NCI-H2227 (cell line): ENCODE data around the gene SMARCA2.

ENCODE experiments used
- DNase-seq: peaks from one replicate; lab custom pipeline; 2025; ENCODE audit not compliant: unreplicated experiment; lab: John Stamatoyannopoulos, UW

The SMARCA2 gene

GRCh38 chr9:2164268-2164667 is 149.1 kb downstream of the SMARCA2 start:
- no peak for DNase-seq

DNA sequence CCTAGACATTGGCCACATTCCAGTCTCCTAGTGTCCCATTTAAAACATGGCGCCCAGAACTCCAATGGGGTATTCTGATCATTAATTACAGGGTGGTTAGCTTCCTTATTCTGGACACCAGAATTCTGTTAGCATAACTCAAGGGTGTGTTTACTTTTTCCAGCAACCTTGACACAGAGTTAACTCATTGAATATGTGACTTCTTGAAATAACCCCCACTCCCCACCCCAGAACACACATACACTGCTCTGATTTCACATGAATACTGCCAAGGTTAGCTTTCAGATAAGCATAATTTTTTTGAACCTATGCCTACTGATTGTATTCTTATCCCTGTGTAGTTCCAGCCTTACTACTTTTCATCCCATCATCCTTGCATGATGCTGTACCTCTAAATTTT is 151.1 kb downstream of the SMARCA2 start:
- DNase-seq = no peak

DNA sequence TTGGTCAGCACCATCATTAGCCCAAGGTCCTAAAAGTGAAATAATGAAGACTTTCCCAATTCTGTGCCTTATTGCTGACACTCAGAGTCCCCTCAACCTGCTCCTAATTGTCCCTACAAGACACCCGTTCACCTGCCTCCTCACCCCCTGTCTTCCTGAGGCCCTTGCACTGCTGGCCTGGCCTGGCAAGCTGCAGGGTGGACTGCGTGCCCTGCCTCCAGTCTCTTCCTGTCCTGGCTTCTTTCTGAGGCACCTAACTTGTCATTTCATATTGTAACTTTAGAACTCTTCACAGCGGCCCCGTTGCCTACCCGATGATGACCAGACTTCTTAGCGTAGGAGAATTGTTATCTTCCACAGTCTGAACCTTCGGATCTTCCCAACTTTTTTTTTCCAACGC is 153.9 kb downstream of the SMARCA2 start:
- no peak for DNase-seq

- DNase-seq = no peak
Observed at GRCh38 chr9:2170722-2171121, 155.6 kb downstream of the SMARCA2 start.

DNA sequence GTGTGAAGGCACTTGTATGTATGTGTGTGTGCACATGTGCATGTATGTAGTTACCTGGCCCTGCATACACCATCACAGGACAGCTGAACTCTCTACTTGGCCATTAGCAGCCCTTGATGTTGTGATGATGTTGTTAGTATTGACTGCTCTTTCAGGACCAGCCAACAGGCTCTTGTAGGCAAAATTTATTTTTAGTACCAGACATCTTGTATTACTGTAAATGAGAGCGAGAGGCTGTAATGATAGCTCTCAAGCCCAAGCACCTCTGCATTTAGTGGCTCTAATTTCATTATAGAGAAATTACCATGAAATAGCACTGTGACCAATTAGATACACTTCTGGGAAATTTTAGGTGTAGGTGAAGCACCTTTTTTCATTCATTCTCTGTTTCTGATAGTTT is 158.0 kb downstream of the SMARCA2 start:
- DNase-seq = no peak

GRCh38 chr9:2173861-2174260 is 158.7 kb downstream of the SMARCA2 start:
- DNase-seq = no peak

- DNase-seq = no peak
Observed at GRCh38 chr9:2174306-2174705, 159.2 kb downstream of the SMARCA2 start.

- DNase-seq = no peak
Observed at GRCh38 chr9:2174911-2175310, 159.8 kb downstream of the SMARCA2 start.

DNA sequence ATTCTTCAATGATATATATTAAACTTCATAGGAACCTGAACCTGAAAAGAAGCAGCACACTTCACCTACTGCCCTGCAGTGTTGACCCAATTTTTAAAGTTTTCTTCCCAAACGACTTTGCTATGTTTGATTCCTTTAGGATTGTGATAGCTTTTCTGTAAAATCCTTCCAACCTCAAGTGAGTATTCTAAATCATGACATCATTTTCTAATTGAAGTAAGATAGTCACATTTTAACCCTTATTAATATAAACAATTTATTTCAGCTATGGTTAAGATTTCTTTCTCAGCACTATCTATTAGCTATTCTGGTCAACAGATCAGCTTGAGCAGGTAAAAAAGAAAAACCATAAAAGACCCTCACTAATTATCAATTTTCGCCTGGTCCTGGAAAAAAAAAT is 162.0 kb downstream of the SMARCA2 start:
- DNase-seq = no peak

DNA sequence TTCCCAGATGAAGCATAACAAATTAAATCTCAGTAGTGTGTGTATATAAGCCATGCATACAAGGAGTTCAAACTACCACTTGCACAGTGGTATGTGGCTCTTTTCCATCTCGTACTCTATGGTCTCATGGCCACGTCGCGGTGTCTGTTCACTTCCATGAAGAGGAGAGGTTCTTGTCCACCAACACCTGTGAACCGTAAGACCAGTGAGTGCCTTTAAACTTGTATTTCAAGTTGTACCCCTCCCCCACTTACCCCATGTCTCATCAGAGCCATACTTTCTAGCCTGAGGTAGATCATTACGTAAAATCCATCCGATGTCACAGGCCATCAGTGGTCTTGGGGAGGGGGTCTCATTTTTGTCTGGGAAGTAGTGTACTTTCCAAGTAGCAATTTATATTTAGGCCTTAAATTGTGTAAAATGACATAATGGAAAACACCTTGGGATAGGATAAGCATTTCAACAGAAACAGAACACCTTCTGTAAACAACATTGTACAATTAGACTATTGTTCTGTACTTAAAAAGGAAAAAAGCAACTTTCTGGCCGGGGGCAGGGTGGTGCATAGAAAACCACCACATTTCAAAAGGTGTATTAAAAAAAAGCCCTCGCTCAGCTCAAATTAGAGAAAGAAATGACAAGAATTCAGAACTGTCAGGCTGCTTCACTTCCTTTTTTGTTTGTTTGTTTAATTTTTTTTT is 163.0 kb downstream of the SMARCA2 start:
- no peak for DNase-seq

DNA sequence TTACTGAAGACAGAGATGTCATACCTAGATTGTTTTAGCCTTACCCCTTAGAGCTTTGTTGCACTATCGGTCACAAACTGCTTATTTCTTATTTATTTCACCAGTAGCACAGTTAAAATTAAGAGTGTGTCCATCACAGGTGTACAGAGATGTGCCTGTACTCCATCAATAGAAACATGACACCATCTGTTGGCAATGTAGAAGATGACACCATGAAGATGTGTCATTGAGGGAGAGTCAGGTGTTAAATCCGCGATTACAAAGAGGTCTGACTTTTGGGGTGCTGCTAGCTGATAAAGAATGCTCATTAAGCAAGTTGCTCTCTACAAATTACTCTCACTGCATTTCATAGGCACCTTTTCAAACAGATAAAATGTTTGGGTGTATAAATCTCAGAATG is 164.4 kb downstream of the SMARCA2 start:
- DNase-seq = no peak

GRCh38 chr9:2180154-2180553 is 165.0 kb downstream of the SMARCA2 start:
- DNase-seq = no peak

DNA sequence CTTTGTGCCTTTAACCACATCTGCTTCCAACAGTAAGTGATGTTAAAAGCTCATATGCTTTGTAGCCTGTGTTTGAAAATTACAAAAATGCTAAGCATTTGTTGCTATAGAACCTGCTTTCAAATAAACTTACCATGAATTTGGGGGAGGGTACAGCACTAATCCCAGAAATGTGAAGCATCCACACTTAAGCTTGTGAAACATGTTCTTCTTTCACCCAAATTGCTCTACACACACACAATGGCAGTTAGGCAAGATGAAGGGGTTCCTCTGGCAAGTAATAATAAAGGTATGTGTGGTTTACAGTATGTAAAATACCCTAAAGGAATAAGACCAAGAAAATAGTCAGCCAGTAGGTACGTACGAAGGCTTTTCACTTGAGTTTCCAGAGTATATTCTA is 165.6 kb downstream of the SMARCA2 start:
- no peak for DNase-seq

GRCh38 chr9:2181792-2182191 is 166.6 kb downstream of the SMARCA2 start:
- DNase-seq = no peak

- no peak for DNase-seq
Observed at GRCh38 chr9:2190939-2191608, 175.9 kb downstream of the SMARCA2 start.

GRCh38 chr9:2191609-2191972 is 176.4 kb downstream of the SMARCA2 start:
- no peak for DNase-seq

DNA sequence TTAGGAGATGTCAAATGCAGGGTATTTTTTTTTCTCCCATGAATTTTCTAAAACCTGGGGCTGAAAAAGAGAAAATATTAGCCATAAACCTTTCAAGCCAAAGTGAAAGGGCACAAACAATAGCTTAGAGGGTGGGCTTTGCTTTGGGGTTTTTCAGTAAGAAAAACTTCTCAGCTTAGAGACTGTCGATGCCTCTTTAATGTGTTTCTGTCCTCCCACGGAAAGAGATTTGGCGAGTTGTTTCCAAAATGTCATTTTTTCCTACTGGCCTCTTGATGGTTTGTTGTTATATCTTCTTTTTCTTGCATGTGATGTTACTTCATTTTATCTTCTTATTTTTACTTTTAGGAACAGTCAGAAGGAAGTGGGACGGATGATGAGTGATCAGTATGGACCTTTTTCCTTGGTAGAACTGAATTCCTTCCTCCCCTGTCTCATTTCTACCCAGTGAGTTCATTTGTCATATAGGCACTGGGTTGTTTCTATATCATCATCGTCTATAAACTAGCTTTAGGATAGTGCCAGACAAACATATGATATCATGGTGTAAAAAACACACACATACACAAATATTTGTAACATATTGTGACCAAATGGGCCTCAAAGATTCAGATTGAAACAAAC is 177.3 kb downstream of the SMARCA2 start:
- no peak for DNase-seq

- no peak for DNase-seq
Observed at GRCh38 chr9:2193552-2193951, 178.4 kb downstream of the SMARCA2 start.

DNA sequence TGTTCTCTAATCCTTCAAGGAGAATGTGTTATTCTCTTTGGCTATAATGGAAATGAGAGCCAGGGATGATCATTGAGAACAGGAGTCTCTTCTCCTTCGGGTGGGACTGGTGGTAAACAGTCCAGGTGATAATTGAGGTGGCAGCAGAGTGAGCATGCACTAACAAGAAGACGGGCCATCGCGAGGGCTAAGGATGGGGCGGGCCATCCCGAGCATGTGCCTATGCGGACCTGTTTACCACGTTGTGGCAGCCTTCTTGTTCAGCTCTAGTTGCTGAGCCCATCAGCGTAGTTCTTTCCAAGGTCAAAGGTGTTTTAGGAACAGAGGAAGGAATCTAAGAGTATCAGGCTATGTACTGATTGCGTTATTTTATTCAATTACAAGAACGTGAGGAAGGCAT is 180.1 kb downstream of the SMARCA2 start:
- no peak for DNase-seq

DNA sequence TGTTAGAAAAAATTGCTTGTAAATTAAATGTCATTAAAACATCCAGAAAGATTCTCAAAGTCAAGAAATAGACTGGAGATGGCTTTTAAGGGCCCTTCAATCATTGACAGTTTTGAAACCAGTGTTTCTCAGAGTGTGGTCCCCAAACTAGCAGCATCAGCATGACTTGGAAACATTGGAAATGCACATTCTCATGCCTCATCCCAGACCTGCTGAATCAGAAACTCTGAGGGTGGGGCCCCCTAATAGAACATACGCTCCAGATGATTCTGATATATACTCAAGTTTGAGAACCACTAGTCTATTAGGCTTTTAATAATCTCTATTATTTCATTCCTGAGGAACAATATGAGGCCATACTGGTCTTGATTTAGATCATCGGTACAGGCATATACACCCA is 181.6 kb downstream of the SMARCA2 start:
- no peak for DNase-seq

GRCh38 chr9:2198956-2199635 is 183.9 kb downstream of the SMARCA2 start:
- DNase-seq = no peak
